HepG2 (cell line): Measurements from ENCODE around the gene JPH2. TPM values are rescaled to one million over a fixed set of nuclear protein-coding genes. Genes with fewer than 3 reads are reported as not detected.

Experiments
- ATF1 ChIP-seq: IDR thresholded peaks from 2 replicates; pipeline ENCODE4 v1.6.1; 2016; ENCODE audit warnings: mild to moderate bottlenecking, control low read depth
- DR1 ChIP-seq: sonication (generic); formaldehyde crosslinking; IDR thresholded peaks from 2 replicates; pipeline ENCODE4 v1.8.0; 2021; ENCODE audit warnings: mild to moderate bottlenecking, missing genetic modification reagents, inconsistent platforms
- KDM6A ChIP-seq: IDR thresholded peaks from 2 replicates; pipeline ENCODE4 v1.6.1; 2016; ENCODE audit warnings: low read depth
- KLF15 ChIP-seq: sonication (generic); formaldehyde crosslinking; IDR thresholded peaks from 2 replicates; pipeline ENCODE4 v1.8.1; 2023; ENCODE audit warnings: borderline replicate concordance, mild to moderate bottlenecking, inconsistent platforms, missing genetic modification reagents, mixed read lengths
- NCOA5 ChIP-seq: sonication (generic); formaldehyde crosslinking; IDR thresholded peaks from 2 replicates; pipeline ENCODE4 v1.4.0; 2020; ENCODE audit warnings: missing genetic modification reagents
- NR2C2 ChIP-seq: sonication (generic); formaldehyde crosslinking; IDR thresholded peaks from 2 replicates; pipeline ENCODE4 v1.4.0; 2020; ENCODE audit warnings: missing genetic modification reagents, mild to moderate bottlenecking, moderate library complexity, borderline replicate concordance
- PITX1 ChIP-seq: sonication (generic); formaldehyde crosslinking; IDR thresholded peaks from 2 replicates; pipeline ENCODE4 v1.5.1; 2020; ENCODE audit warnings: mild to moderate bottlenecking, missing genetic modification reagents
- SIX4 ChIP-seq: sonication (generic); formaldehyde crosslinking; IDR thresholded peaks from 2 replicates; pipeline ENCODE4 v1.4.0; 2020; ENCODE audit warnings: missing genetic modification reagents
- XBP1 ChIP-seq: sonication (generic); formaldehyde crosslinking; IDR thresholded peaks from 2 replicates; pipeline ENCODE4 v1.5.0; 2020; ENCODE audit warnings: missing genetic modification reagents
- ZFP62 ChIP-seq: sonication (generic); formaldehyde crosslinking; IDR thresholded peaks from 2 replicates; pipeline ENCODE4 v1.4.0; 2020; ENCODE audit warnings: missing genetic modification reagents
- ZFP90 ChIP-seq: sonication (generic); formaldehyde crosslinking; IDR thresholded peaks from 2 replicates; pipeline ENCODE4 v1.8.0; 2022; ENCODE audit warnings: missing genetic modification reagents, mild to moderate bottlenecking, inconsistent platforms, borderline replicate concordance
- ZNF550 ChIP-seq: sonication (generic); formaldehyde crosslinking; IDR thresholded peaks from 2 replicates; pipeline ENCODE4 v1.4.0; 2020; ENCODE audit warnings: mild to moderate bottlenecking, missing genetic modification reagents, borderline replicate concordance
- ZNF652 ChIP-seq: IDR thresholded peaks from 2 replicates; pipeline ENCODE4 v1.6.1; 2016; ENCODE audit warnings: low read depth, borderline replicate concordance
- ZNF670 ChIP-seq: sonication (generic); formaldehyde crosslinking; IDR thresholded peaks from 2 replicates; pipeline ENCODE4 v1.8.0; 2022; ENCODE audit warnings: mild to moderate bottlenecking, missing genetic modification reagents, borderline replicate concordance
- ZNF703 ChIP-seq: sonication (generic); formaldehyde crosslinking; IDR thresholded peaks from 2 replicates; pipeline ENCODE4 v1.5.1; 2020; ENCODE audit warnings: missing genetic modification reagents, mild to moderate bottlenecking, moderate library complexity, borderline replicate concordance
- ZNF713 ChIP-seq: sonication (generic); formaldehyde crosslinking; IDR thresholded peaks from 2 replicates; pipeline ENCODE4 v1.4.0; 2020; ENCODE audit warnings: mild to moderate bottlenecking, missing genetic modification reagents
- ZNF768 ChIP-seq: sonication (generic); formaldehyde crosslinking; IDR thresholded peaks from 2 replicates; pipeline ENCODE4 v1.4.0; 2020; ENCODE audit warnings: missing genetic modification reagents
- polyA plus RNA-seq, 8 experiments: library from polyadenylated mRNA; depleted of rRNA in 3 of 8; stranded (reverse) in 7 of 8; unstranded in 1 of 8; fragments of >200 nt; fragmentation: Illumina TruSeq in 4 of 8; extraction: Trizol in 4 of 8; gene quantifications; 2 replicates each; pipeline versions ENCODE4 v1.2.1 to v1.2.3, GENCODE V29; 2011 to 2016; ENCODE audit warnings: low read depth in 4 of 8, missing spikeins in 1 of 8, mixed read lengths in 1 of 8; ENCODE audit not compliant: insufficient read depth in 1 of 8
- total RNA-seq, 5 experiments: library from RNA; depleted of rRNA; stranded (reverse); fragments of >200 nt; fragmentation: Illumina TruSeq; extraction: Trizol; gene quantifications; 2 replicates each; pipeline ENCODE4 v1.2.3, GENCODE V29; 2016; ENCODE audit warnings: low read depth in 1 of 5
- TF ChIP-seq, protein P1 (sequence below): sonication (generic); formaldehyde crosslinking; IDR thresholded peaks from 2 replicates; pipeline ENCODE4 v1.4.0; 2020; ENCODE audit warnings: missing genetic modification reagents
- TF ChIP-seq, protein P2 (sequence below): sonication (generic); formaldehyde crosslinking; IDR thresholded peaks from 2 replicates; pipeline ENCODE4 v1.4.0; 2020; ENCODE audit warnings: missing genetic modification reagents
- TF ChIP-seq, protein P3 (sequence below): IDR thresholded peaks from 2 replicates; pipeline ENCODE4 v1.6.1; 2016; ENCODE audit warnings: missing genetic modification reagents, missing compliant biosample characterization
- TF ChIP-seq, protein P4 (sequence below): sonication (generic); formaldehyde crosslinking; IDR thresholded peaks from 2 replicates; pipeline ENCODE4 v1.5.0; 2020; ENCODE audit warnings: missing genetic modification reagents, mild to moderate bottlenecking, borderline replicate concordance
- TF ChIP-seq, protein P5 (sequence below): sonication (generic); formaldehyde crosslinking; IDR thresholded peaks from 2 replicates; pipeline ENCODE4 v1.8.0; 2022; ENCODE audit warnings: low read depth, missing genetic modification reagents

Gene JPH2
- total and polyA plus RNA-seq, 2 of the 13 experiments (the other 11 are each of a cell fraction or from before 2014, with no cell fraction given), result 0.42 TPM; not detected in 1

DNA sequence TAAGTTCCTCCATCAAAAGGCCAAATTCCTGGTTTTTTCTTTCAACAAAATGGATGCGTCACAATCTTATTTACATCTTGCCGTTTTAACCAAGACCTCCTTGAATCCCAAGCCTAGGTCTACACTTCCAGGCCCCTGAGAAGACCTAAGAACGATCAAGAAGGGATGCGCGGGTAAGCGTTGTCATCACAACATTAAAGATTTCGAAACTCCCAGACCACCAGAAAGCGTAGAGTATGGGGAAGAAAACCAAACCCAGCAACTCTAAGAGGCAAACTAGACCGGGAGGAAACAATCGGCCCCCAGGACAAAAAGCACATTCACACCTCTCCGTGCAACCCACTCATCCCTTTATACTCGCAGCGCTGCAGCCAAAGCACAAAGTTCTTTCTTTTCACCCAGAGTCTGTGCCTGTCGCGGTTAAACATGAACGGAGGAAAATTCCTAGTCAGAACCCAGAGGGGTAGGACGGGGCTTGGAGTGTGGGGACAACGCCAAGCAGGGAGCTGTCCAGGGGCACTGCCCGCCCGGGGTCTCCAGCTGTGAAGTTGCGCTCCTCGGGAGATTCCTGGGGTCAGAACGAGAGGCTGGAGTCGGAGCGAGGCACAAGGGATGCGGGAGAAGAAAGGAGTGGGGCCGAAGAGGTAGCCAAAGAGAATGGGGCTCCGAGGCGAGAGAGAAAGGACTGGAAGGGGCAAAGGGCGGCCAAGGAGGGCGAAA lies 22.9 kb upstream of the JPH2 start (continued):
- TF ChIP-seq, protein P1, sequence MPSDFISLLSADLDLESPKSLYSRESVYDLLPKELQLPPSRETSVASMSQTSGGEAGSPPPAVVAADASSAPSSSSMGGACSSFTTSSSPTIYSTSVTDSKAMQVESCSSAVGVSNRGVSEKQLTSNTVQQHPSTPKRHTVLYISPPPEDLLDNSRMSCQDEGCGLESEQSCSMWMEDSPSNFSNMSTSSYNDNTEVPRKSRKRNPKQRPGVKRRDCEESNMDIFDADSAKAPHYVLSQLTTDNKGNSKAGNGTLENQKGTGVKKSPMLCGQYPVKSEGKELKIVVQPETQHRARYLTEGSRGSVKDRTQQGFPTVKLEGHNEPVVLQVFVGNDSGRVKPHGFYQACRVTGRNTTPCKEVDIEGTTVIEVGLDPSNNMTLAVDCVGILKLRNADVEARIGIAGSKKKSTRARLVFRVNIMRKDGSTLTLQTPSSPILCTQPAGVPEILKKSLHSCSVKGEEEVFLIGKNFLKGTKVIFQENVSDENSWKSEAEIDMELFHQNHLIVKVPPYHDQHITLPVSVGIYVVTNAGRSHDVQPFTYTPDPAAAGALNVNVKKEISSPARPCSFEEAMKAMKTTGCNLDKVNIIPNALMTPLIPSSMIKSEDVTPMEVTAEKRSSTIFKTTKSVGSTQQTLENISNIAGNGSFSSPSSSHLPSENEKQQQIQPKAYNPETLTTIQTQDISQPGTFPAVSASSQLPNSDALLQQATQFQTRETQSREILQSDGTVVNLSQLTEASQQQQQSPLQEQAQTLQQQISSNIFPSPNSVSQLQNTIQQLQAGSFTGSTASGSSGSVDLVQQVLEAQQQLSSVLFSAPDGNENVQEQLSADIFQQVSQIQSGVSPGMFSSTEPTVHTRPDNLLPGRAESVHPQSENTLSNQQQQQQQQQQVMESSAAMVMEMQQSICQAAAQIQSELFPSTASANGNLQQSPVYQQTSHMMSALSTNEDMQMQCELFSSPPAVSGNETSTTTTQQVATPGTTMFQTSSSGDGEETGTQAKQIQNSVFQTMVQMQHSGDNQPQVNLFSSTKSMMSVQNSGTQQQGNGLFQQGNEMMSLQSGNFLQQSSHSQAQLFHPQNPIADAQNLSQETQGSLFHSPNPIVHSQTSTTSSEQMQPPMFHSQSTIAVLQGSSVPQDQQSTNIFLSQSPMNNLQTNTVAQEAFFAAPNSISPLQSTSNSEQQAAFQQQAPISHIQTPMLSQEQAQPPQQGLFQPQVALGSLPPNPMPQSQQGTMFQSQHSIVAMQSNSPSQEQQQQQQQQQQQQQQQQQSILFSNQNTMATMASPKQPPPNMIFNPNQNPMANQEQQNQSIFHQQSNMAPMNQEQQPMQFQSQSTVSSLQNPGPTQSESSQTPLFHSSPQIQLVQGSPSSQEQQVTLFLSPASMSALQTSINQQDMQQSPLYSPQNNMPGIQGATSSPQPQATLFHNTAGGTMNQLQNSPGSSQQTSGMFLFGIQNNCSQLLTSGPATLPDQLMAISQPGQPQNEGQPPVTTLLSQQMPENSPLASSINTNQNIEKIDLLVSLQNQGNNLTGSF (CRISPR knock-in tag), result no peak; the same call in 1 of the 2 replicates
- TF ChIP-seq NR2C2 (no peak), KLF15 (CRISPR knock-in tag) (no peak), ZFP62 (CRISPR knock-in tag) (no peak), ZNF703 (CRISPR knock-in tag) (0 out of 2 replicates have a peak, but pooled peaks have one; percentile 85), ZNF768 (no peak; the same call in 1 of the 2 replicates), ZNF670 (no peak), NCOA5 (CRISPR knock-in tag) (no peak), PITX1 (no peak), ZNF652 (CRISPR knock-in tag) (no peak), ZFP90 (CRISPR knock-in tag) (peak; percentile 36; the same call in 1 of the 2 replicates), DR1 (CRISPR knock-in tag) (no peak), XBP1 (CRISPR knock-in tag) (peak; percentile 86), ZNF550 (CRISPR knock-in tag) (no peak), ZNF713 (CRISPR knock-in tag) (no peak), SIX4 (CRISPR knock-in tag) (no peak), ATF1 (CRISPR knock-in tag) (no peak), KDM6A (CRISPR knock-in tag) (no peak)
- TF ChIP-seq, protein P2, sequence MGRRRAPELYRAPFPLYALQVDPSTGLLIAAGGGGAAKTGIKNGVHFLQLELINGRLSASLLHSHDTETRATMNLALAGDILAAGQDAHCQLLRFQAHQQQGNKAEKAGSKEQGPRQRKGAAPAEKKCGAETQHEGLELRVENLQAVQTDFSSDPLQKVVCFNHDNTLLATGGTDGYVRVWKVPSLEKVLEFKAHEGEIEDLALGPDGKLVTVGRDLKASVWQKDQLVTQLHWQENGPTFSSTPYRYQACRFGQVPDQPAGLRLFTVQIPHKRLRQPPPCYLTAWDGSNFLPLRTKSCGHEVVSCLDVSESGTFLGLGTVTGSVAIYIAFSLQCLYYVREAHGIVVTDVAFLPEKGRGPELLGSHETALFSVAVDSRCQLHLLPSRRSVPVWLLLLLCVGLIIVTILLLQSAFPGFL (CRISPR knock-in tag), result no peak
- TF ChIP-seq, protein P3, sequence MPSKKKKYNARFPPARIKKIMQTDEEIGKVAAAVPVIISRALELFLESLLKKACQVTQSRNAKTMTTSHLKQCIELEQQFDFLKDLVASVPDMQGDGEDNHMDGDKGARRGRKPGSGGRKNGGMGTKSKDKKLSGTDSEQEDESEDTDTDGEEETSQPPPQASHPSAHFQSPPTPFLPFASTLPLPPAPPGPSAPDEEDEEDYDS (CRISPR knock-in tag), result no peak
- TF ChIP-seq, protein P4, sequence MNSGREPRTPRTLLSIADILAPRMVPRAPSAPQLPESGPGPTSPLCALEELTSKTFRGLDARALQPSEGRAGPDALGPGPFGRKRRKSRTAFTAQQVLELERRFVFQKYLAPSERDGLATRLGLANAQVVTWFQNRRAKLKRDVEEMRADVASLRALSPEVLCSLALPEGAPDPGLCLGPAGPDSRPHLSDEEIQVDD (CRISPR knock-in tag), result 0 out of 2 replicates have a peak, but pooled peaks have one; percentile 2
- TF ChIP-seq, protein P5, sequence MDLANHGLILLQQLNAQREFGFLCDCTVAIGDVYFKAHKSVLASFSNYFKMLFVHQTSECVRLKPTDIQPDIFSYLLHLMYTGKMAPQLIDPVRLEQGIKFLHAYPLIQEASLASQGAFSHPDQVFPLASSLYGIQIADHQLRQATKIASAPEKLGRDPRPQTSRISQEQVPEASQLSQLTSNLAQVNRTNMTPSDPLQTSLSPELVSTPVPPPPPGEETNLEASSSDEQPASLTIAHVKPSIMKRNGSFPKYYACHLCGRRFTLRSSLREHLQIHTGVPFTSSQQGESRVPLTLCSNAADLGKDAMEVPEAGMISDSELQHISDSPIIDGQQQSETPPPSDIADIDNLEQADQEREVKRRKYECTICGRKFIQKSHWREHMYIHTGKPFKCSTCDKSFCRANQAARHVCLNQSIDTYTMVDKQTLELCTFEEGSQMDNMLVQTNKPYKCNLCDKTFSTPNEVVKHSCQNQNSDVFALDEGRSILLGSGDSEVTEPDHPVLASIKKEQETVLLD (CRISPR knock-in tag), result no peak; the same call in 1 of the 2 replicates
